Activated T-cell treated with anti-CD3 and anti-CD28 coated beads for 1 hour (primary cell): ENCODE measurements around the gene ZBTB17.
"Not testable (repeated sequence)": the region's sequence is repeated elsewhere in the genome, so short reads cannot be mapped to it uniquely, and the experiment has no call there.

Experiments
- DNase-seq: peaks from one replicate; pipeline ENCODE4 v3.0.0-alpha.2; 2020; ENCODE audit warnings: low read depth

Gene ZBTB17

DNA sequence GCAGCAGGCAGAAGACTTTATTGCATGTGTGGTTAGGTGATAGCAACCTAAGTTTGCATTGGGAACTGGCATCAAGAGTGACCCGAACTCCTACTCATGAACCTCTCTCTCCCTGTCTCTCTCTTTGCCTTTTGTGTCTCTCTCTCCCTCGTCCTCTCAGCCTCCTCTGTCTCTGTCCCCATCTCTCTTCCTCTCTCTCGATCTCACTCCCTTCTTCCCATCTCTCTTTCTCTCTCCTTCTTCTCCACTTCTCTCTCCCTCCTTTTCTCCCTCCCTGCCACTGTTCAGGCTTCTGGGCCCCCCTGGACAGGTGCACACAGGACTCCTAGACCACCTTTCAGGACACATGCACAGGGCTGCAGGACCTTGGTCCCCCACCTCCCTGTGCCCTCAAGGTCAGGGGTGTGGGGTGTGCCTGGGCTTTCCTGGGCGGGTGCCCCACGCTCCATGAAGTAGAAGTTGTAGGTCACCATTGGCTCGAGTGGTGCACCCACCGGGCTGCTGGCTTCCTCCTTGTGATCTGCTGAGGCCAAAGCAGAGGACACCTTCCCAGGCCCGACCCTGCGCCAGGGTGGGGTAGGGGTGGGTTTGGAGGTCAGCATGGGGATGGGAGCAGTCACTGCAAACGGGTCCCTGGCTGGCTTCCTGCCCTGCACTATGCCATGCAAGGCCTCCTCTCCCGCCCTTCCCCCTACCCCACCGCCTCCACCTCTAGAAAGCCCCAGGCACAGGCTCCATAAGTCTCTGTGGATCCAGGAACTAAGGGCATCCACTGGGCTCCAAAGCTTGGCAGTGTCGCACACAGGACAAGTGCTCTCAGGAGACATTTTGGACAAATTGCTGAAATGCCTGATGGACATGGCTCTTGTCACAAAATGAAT is 13.2 kb upstream of the ZBTB17 start:
- no peak for DNase-seq

DNA sequence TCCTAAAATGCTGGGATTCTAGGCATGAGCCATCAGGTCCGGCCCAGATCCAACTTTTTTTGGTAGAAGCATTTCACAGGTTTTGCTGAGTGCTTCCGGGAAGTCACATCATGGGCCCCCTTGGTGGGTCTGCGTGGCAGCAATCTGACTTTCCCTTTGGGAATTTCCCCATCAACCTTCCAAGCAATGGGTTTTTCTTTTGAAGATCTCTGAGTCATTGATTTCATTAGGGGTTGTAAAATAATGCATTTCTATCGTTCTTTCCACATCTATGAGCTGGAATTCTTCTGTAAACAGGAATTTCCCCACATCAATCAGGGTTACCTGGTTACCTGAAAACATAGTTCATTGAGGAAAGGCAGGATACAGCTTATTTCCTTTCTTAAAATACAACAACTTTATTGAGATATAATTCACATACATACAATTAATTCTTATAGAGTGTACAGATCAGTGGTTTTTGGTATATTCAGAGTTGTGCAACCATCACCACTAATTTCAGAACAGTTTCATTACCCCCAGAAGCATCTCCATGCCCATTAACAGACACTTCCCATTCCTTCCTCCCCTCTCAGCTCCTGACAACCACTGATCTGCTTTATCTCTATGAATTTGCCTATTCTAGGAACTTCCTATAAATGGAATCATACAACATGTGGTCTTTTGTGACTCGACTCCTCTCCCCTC is 9.9 kb upstream of the ZBTB17 start:
- no peak for DNase-seq

DNA sequence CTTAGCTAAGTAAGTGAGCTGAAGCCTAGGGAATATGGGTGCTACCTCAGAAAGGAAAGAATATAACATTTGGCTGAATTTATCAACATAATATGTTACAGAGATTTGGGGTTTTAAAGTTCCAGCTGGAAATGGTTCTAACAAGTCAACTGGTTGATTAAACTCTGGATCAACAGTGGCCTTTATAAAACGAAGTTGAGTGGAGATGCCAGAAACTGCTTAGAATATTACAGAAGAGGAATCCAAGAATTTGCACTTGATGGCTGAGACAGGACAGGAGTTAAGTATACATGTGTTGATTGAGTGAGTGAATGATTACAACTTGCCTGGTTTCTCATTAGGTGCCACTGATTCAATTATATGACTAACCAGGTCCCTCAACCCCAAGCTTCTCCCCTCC is 7.4 kb upstream of the ZBTB17 start:
- DNase-seq = no peak

DNA sequence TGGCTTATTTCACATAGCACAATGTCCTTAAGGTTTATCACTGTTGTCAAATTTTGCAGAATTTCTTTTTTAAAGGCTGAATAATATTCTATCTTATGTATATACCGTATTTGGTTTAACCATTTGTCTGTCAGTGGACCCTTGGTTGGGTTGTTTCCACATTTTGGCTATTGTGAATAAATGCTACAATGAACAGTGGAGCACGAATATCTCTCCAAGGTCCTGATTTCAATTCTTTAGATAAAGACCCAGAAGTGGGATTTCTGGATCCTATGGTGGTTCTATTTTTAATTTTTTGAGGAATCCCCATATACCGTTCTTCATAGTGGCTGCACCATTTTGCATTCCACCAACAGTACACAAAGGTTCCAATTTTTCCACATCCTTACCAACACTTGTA is 5.8 kb upstream of the ZBTB17 start:
- DNase-seq = no peak

DNA sequence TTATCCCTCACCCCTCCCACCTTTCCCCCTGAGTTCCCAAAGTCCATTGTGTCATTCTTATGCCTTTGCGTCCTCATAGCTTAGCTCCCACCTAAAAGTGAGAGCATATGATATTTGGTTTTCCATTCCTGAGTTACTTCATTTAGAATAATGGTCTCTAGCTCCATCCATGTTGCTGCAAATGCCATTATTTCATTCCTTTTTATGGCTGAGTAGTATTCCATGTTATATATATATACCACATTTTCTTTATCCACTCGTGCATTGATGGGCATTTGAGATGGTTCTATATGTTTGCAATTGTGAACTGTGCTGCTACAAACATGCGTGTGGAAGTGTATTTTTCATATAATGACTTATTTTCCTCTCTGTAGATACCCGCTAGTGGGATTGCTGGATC is 2.0 kb upstream of the ZBTB17 start:
- DNase-seq = not testable (repeated sequence)

DNA sequence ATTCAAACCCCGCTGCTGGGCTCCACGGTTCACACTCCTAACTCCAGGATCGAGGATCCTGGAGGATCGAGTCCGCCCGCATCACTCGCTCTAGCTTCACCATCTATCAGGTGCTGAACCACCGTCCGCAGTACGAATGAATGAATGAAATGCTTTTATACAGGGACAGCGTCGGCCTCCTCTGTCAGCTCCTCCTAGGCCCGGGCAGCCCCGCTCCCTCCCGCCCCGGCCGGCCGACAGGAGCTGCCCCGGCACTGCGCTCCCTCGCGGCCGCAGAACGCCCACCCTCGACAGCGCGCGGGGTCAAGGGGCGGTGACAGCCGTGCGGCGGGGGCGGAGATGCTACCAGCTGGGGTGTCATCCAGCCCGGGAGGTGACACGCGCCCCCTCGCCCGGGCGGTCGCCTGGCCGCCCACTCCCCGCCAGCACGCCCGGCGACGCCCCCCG is 520 bp downstream of the ZBTB17 start:
- peak; percentile 53 for DNase-seq

DNA sequence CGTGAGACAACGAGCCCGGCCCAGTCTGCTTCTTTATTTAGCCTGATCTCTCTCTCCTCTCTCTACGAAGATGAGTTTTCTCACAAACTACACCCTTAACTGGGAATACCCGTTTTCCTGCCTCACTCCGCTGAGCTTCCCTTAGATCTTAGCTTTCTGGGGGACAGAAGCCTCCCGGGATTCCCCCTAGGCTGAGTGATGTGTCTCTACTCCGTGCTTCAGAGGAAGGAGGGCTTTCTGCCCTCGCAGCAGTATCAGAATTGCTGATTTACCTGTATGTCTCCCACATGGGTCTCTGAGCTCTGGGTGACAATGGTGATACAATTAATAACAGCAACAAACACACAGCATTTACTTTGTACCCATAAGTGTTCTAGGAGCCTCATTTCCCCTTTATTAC is 1.0 kb downstream of the ZBTB17 start:
- no peak for DNase-seq

DNA sequence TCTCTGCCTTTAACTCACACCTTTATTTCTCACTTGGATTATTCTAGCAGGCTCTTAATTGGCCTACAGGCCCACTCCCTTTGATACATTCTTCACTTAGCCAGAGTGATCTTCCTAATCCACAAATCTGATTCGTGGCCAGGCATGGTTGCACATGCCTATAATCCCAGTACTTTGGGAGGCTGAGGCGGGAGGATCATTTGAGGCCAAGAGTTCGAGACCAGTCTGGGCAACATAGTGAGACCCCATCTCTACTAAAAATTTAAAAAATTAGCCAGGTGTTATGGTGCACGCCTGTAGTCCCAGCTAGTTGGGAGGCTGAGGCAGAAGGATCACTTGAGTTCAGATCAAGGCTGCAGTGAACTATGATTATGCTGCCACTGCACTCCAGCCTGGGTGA is 2.1 kb downstream of the ZBTB17 start:
- DNase-seq = no peak

DNA sequence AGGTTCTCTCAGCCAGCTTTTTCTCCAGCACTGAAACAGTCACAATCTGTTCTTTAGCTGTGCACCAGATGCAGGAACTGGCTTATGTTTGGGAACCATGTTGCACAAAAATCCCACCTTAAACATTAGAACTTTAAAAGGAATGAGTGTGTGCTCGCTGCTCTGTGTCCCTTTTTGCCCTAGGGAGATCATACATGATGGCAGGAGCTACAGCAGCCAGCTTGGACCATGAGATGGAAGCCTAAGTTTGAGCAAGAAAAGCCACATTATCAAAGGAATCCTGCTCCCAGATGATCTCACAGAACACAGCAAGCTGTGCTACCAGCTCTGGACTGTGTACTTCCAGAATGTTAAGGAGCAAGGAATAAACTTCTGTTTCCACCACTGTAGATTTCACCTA is 3.5 kb downstream of the ZBTB17 start:
- DNase-seq = no peak

DNA sequence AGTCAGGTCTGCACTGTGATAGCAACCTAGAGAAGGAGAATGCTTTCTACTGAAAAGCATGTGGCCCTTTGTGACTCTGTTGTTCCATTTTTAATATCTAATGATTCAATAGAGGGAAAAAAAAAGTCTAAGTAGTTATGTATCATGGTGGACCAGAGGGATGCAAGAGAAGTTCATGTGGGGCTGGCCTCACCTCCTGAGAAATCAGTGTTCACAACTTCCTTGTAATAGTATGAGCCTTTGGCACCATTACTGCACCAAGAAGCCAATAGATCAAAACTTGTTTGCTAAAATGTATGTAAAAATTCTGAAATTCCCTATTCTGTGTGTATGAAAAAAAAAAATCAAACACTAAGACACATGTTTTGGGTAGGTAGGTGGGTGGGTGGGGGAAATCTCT is 5.0 kb downstream of the ZBTB17 start:
- no peak for DNase-seq

DNA sequence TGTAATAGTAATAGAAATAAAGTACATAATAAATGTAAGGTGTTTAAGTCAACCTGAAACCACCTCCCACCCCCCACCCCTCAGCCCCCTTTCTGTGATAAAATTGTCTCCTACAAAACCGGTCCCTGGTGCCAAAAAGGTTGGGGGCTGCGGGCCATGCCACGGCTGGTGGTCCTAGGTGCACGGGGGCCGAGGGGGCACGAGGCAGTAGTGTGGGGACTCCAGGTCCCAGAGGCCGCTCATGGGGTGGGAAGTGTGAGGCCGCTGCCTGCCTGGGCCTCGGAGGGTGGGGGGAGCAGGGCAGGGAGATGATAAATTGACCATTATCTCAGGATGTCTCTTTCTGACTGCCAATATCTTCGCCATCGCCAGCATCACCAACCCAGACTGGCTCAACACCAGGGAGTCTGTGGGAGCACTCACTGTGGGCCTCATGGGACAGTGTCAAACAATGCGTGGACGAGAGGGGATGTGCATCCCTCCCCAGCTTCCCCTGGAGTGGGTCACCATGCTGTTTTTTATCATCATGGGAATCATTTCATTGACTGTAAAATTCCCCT is 6.5 kb downstream of the ZBTB17 start:
- DNase-seq = no peak

DNA sequence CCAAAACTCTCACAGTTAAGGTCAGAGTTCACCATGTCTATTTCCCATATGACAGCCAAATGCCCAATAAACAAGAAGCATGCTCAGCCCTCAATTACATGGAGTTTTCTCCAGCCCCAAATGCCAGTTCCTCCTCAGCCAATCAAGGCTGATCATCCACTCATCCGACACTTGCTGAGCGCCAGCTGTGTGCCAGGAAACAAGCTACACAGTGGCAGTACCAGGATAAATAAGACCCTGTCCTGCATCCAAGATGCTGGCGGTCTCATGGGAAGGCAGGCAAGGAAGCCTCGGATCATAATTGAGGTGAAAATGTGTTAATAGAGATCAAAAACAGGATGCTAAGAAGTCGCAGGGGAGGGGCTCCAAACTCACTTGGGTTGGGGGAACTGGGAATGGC is 7.7 kb downstream of the ZBTB17 start:
- DNase-seq = no peak

DNA sequence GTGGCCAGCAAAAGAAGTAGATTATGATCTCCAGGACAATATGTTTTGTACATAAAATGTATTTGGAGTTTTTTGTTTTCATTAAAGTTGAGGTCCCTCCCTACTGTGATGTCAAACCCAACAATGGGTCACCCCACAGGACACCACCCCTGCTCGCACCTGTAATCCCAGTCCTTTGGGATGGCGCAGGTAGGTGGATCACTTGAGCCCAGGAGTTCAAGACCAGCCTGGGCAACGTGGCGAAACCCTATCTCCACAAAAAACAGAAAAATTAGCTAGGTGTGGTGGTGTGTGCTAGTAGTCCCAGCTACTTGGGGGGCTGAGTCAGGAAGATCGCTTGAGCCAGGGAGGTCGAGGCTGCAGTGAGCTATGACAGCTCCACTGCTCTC is 9.0 kb downstream of the ZBTB17 start:
- DNase-seq = no peak

DNA sequence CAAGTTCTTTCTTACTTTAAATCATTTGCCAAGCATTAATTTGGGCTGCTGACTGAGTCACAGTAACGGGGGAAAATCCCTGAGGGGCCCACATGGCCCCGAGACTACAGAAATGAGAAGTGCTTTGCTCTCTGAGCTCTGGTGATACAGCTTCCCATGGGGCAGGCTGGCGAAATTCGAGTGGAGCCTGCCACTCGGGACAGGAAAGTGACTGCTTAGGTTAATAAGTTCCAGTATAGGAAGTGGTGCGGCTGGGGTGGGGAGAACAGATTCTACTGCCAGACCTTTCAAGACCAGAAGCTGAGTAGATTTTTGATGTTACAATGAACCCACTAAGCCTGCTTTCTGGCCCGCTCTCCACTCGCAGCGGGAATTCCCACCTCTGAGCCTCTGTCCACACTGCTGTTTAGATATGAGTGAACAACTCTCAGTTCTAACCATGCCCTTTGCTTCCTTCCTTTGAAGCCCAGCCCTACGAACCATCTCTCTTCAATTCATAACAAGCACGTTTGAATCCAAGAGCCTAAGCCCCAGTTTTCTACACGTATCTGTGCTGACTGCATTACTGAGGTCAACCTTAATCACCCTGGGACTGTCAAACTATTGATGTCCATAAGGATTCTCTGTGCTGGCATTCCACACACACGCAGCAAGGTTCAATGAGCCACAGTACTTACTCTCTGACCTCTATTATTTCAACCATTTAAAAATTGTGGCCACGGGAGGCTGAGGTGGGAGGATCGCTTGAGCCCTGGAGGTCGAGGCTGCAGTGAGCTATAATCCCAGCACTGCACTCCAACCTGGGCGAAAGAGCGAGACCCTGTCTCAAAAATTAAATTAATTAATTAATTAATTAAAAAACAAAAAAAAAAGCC is 9.6 kb downstream of the ZBTB17 start:
- no peak for DNase-seq

DNA sequence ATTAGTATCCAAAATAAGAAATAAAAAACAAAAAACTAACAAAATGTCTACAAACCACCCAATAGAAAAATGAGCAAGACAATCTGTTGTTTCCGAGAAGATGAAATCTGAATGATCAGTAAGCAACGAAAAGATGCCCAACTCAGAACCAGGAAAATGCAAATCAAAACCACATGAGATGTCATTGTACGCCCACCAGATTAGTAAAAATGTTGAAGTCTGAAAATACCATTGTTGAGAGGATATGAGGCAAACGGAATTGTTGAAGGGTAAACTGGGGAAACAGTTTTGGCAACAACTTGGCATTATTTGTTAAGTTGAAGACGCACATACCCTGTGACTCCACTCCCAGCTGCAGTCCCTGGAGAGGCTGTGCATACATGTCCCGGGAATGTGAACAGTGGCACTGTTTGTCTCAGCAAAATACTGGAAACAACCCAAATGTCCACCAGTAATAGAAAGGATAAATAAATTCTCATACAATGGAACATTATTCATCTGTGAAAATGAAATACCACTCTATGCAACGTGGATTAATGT is 10.6 kb downstream of the ZBTB17 start:
- DNase-seq = no peak

DNA sequence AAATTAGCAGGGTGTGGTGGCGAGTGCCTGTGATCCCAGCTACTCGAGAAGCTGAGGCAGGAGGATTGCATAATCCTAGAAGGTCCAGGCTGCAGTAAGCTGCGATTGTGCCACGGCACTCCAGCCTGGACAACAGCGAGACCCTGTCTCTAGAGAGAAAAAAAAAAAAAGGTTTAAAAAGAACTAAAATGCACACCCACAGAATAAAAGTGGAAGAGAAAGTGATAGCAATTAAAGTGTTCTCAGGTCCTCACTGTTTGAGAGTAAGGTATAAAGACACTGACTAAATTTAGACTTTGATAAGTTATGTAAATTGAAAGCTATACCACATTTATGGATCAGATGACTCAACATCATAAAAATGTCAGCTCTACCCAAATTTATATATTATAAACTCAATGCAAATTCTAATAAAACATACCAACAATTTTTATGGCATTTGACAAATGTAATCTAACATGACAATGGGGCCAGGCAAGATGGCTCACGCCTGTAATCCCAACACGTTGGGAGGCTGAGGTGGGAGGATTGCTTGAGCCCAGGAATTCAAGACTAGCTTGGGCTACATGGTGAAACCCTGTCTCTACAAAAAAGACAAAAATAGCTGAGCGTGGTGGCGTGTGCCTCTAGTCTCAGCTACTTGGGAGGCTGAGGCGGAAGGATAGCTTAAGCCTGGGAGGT is 11.8 kb downstream of the ZBTB17 start:
- DNase-seq = no peak

DNA sequence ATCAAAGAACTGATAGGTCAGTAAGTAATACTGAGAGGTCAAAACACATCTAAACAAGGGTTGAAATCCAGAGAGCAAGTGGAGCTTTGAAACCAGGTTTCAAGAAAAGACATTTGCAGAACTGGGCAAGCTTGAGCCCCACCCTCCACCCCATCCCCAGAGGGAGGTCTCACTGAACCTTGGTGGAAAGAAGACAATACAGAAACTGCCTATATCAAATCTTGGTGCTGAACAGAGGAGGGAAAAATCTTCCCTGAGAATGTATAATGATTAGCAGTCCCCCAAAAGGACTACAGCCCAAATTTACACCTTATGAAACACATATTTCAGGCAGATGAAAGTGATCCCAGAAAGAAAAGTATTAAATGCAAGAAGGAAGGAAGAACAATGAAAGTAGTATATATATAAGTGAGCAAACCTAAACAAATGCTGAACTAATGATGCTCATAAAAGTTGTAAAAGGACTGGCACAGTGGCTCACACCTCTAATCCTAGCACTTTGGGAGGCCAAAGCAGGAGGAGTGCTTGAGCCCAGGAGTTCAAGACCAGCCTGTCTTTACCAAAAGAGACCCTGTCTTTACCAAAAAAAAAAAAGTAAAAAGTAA is 12.4 kb downstream of the ZBTB17 start:
- no peak for DNase-seq

DNA sequence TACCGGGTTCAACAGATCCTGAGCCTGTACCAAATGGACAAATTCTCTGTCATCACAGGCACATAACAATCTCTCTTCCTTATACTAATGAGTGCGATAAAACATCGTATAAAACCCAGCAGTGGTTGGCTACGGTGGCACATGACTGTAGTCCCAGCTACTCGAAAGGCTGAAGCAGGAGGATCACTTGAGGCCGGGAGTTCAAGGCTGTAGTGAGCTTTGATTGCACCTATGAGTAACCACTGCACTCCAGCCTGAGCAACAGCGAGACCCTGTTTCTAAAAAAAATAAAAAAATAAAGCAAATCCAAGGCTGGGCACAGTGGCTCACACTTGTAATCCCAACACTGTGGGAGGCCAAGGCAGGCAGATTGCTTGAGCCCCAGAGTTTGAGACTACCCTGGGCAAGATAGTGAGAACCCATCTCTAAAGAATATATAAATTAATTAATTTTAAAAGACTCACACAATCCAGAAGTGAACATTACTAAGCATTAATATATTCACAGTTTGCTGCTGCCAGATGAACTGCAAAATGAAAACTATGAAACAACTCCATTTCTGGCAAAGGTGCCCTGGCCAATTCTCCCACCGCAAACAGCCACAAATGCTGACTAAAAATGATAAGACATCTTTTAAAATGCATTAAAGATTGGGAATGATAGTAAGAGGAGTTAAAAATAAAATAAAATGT is 13.1 kb downstream of the ZBTB17 start:
- DNase-seq = no peak

DNA sequence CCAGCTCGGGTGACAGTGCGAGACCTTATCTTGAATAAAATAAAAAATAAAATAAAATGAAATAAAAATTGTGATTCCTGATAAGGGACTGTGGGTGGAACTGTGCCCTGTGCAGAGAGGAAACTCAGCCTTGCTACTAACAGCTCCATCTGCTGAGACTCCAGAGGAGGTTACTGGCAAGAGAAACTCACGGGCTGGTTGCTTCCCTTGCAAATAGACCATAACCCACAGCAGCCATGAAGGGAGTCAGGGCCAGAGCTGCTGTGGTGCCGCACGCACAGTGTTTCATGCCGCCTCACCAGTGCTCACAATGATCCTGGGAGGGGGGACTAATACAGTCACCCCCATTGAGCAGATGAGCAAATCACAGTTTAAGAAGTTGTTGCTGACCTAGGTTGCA is 13.7 kb downstream of the ZBTB17 start:
- DNase-seq = no peak

DNA sequence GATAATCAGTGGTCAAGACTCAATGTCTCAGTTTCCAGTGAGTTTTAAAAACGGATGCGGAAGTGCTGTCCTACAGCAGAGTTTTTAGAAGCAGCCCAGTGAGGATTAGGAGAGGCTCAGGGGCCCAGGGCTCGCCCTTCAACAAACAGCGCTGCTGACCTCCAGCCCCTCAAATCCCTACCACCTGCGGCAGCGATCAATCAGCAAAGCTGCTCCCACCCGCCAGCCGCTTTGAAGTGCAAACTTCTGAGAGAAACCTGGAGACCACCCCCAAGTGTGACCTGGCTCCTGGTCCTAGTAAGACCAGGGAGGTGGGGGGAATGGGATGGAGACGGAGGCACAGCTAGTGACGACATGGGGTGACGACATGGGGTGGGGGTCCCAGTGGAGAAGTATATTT is 14.4 kb downstream of the ZBTB17 start:
- DNase-seq = no peak
